GM21360 (cell line): ENCODE measurements around the gene PRM2.
"Not testable (repeated sequence)": the region's sequence is repeated elsewhere in the genome, so short reads cannot be mapped to it uniquely, and the experiment has no call there.

Experiments used
- ATAC-seq: cut with Tn5 transposase; IDR thresholded peaks from one replicate; pipeline ENCODE4 v1.9.1; 2021; ENCODE audit warnings: mild to moderate bottlenecking, moderate library complexity; ENCODE audit not compliant: unreplicated experiment

The PRM2 gene

DNA sequence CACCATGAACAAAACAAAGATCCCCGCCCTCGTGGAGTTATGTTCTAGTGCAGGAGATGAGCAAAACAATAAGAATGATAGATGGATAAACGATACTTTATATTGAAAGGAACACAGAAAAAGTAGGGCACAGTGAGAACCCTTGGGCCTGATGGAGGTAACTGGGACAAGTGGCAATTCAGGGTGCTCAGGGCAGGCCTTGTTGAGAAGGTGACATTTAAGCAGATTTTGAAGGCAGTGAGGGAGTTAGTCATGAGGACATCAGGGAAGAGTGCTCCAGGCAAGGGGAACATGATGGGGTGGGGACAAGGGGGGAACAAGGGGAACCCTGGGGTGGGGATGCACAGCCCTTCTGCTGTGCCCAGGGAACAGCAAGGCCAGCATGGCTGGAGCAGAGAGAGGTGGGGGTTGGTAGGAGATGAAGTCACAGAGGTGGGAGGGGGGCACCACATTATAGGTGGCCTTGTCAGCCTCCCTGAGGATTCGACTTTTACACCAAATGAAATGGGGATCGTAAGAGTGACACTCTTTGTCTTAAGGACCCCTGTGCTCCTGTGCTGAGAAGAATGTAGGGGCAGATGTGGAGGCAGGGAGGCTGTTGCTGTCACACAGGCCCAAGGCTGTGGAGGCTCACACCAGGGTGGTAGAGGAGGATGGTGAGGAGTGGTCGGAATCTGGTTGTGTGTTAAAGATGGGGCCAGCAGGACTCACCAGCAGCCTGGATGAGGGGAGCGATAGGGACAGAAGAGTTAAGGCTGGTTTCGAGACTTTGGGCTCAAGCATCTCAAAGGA lies 14.0 kb upstream of the PRM2 start:
- no peak for ATAC-seq

DNA sequence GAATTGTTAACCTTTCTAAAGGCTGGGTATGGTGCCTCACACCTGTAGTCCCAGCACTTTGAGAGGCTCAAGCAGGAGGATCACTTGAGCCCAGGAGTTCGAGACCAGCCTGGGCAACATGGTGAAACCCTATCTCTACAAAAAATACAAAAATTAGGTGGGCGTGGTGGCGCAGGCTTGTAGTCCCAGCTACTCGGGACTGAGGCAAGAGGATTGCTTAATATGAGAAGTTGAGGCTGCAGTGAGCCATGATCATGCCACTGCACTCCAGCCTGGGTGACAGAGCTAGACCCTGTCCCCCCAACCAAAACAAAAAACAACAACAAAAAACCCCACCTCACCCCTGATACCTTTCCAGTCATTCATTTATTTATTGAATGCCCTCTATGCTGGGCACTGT lies 13.4 kb upstream of the PRM2 start:
- ATAC-seq, result not testable (repeated sequence)

GRCh38 chr16:11289202-11289601 lies 12.9 kb upstream of the PRM2 start:
- no peak for ATAC-seq

DNA sequence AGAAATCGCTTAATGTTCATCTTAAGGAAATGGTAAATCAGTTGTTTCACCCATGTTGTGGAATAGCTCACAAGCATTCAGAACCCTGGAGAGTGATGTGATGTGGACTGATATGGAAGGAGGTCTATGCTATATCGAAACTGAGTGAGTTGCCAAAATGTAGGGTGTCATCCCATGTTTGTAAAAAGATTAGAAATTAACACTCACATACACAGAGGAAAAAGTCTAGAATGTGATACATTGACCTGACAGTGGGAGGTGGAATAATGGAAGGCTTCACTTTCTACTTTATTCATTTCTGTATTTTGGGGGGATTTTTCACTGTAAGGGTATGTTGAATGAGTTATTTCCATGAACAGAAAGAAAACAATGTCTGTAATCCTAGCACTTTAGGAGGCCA lies 9.6 kb upstream of the PRM2 start:
- ATAC-seq, result no peak

DNA sequence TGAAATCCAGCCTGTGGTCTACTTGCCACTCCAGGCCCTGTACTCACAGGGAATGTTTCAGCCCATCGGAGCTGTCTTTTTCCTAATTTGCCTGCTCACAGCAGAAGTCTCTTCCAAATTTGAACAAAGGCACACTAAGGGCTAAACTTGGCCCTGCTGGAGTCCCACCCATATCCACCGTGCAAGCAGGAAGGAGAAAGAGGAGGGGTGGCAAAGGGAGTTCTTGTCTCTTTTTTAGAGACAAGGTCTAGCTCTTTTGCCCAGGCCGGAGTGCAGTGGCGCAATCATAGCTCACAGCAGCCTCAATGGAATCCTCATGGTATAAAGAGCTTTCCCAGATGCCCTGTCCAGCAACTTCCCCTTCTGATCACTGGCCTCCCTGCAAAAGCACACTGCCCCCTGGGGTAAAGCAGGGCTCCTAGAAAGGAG lies 7.6 kb upstream of the PRM2 start:
- ATAC-seq, result no peak

DNA sequence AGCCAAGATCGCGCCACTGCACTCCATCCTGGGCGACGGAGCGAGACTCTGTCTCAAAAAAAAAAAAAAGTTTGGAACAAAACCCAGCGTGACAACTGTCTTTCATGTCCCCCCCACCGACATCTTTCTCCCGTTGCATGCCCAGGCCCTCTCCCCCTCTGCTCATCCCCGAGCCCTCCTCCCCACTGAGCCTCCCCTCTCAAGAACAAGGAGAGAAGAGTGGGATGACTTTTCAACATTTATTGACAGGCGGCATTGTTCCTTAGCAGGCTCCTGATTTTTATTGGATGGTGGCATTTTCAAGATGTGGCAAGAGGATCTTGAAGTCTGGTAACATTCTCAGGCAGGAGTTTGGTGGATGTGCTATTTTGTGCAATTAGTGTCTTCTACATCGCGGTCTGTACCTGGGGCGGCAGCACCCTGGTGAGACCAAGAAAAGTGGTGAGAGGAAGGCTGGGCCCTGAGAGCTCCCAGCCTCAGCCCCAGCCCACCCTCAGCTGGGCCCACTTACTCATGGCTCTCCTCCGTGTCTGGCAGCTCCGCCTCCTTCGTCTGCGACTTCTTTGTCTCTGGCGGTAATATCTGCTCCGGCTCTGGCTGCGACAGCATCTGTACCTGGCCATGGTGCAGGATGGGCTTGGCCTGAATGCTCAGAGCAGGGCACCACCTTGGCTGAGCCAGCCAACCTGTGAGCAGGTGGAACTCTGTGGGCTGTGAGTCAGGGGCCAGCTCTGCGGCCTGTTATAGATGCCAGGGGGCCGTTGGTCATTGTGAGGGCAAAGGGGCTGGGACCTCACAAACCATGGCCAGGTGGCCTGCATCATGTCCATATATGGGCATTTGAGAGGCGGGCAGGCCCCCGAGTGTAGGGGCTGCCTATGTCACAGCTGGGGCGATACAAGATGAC lies 4.6 kb upstream of the PRM2 start, which contains the start of gene PRM1:
PRM1 (minus strand) TSS at position 715 of the 907 bp plus-strand sequence; CDS start at position 623, 92 bp downstream.
- no peak for ATAC-seq

DNA sequence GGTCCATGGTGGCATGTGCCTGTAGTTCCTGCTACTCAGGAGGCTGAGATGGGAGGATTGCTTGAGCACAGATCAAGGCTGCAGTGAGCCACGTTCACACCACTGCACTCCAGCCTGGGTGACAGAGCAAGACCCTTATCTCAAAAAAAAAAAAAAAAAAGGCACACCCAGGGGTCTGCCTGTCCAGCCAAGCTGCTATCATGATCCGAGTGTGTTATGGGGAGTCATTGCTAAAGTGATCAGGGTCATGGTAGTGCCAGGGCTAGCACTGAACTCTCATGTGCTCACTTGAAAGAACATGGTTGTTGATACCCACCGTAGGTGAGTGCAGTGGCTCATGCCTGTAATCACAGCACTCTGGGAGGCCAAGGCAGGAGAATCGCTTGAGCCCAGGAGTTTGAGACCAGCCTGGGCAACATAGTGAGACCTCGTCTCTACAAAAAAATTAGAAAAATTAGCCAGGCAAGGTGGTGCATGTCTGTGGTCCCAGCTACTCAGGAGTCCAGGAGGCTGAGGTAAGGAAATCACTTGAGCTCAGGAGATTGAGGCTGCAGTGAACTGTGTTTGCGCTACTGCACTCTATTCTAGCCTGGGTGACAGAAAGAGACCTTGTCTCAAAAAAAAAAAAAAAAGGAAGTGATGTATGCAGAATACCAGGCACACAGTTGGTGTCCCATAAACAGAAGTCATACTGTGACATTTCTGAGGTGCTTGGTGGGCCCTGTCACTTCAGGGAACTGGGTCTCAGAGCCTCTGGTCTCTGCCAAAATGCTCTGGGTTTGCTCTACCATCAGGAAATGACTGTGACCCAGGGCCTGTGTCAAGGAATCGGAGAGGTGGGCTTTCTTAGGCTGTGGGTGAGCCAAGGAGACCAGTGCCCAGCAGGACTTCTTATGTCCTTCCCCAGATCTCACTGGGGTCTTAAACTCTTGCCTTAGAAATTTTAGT lies 2.7 kb upstream of the PRM2 start:
- ATAC-seq, result no peak

DNA sequence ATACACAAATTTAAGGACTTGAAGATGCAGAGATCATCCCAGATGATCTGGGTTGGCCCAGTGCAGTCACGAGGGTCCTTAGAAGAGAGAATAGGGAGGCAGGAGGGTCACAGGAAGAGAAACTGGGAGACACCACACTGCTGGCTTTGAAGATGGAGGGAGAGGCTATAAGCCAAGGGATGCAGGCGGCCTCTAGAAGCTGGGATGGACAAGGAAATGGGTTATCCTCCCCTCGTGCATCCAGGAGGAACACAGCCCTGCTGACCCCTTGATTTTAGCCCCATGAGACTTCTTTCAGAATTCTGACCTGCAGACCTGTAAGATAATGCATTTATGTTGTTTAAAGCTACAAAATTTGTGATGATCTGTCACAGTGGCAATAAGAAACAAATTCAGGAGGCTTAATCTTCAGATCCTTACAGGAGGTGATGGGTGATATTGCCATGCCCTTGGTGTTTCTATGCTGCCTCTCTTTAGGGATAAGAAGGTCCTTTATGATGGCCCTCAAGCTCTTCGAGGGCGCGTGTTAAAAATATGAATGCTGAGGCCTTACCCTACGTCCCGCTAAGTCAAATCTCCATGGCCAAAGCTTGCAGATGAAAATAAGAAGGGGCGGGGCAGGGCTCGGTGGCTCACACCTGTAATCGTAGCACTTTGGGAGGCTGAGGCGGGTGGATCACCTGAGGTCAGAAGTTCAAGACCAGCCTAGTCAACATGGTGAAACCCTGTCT lies 1.5 kb upstream of the PRM2 start:
- ATAC-seq, result no peak

DNA sequence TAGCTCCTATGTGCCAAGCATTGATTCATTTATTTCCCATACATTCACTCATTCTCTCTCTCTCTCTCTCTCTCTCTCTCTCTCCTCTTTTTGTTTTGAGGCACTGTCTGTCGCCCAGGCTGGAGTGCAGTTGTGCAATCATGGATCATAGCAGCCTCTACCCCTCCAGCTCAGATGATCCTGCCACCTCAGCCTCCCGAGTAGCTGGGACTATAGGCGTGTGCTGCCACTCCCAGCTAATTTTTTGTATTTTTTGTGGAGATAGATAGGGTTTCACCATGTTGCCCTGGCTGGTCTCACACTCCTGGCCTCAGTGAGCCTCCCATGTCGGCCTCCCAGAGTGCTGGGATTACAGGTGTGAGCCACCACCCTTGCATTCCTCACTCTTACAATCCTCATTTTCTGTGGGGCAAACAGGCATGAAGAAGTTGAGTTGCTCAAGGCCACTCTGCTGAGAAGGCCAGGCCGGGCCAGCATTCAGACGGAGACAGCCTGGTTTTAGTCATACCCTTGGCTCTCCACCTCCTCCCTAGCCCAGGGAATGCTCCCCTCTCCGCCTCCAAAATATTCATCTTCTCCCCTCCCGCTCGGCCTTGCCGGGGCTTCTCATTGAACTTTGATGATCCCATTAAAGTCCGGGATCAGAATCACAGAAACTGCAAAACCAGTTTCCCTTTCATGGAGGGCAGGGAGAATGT lies 765 bp upstream of the PRM2 start:
- no peak for ATAC-seq

- ATAC-seq, result no peak
Measured at GRCh38 chr16:11274964-11275363, 1.3 kb downstream of the PRM2 start.

- ATAC-seq, result no peak
Measured at GRCh38 chr16:11273721-11274324, 2.5 kb downstream of the PRM2 start.

GRCh38 chr16:11272921-11273720 lies 3.2 kb downstream of the PRM2 start, which contains the start of gene PRM3:
Gene PRM3, minus strand, starts transcription at chr16:11273629. Its CDS starts 34 bp downstream, at chr16:11273595.
- no peak for ATAC-seq

DNA sequence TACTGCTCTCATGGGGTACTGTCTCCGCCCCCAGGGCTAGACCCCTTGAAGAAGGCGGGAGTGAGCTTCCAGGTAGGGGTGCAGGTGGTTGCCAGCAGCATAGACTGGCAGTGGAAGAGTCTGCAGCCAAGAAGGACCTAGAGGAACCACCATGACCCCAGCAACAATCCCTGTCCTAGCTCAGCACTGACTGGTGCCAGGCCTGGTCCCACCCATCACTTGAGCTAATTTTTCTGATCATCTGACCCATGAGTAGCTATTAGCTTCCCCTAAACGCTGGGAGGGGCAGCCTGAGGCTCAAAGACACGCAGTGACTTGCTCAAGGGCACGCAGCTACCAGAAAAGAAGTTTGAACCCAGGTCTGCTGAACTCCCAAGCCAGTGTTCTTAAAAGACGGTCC lies 3.8 kb downstream of the PRM2 start:
- no peak for ATAC-seq

DNA sequence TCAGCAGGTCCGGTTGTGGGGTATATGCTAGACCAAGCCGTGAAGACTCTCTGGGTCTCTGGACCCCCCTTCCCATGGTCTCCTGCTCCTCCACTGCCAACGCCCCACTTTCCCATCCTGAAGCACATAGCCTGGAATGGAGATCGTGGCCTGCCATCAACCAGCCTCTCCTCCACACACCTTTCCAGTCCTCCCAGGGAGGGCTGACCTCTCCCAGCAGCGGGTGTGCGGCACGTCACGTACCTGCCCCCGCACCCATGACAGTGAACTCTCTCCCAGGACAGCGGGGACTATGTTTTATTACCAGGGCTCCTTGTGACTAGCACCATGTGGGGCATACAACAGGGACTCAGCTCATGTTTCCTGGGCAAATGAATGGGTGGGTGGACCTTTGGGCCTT lies 4.7 kb downstream of the PRM2 start:
- no peak for ATAC-seq

GRCh38 chr16:11270602-11271162 lies 5.6 kb downstream of the PRM2 start:
- ATAC-seq, result no peak

- ATAC-seq, result no peak
Measured at GRCh38 chr16:11268921-11269375, 7.3 kb downstream of the PRM2 start, which contains the start of gene TNP2. Gene TNP2, minus strand, starts transcription at chr16:11269325. Its CDS starts 63 bp downstream, at chr16:11269262.

DNA sequence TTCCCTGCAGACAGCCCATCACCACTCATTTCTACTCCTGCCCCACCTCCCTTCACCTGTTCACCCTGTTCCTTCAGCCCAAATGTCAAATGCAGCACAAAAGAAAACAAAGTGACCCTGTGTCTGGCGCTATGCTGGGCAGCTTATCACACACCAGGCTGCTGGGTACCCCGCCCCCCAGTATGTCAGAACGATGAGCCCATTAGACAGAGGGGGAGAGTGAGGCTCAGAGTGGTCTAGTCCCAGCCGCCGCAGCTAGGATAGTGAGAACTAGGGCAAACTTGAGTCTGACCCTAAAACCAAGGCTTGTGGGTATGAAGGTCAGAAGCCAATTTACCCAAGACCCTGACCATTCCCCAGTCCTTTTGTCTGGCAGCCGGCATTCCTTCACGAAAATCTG lies 11.2 kb downstream of the PRM2 start:
- ATAC-seq, result no peak
